KMS-11 (cell line): ENCODE measurements around the gene DGKG.

ENCODE experiments used
- H2AFZ ChIP-seq: fragments of 200-600 bp; sonication (generic); 2 replicates; pipeline ENCODE4 v1.6.1; 2016; ENCODE audit warnings: antibody characterized with exemption, mixed run types, low read depth
- H3K27ac ChIP-seq: fragments of 200-600 bp; sonication (generic); 2 replicates; pipeline ENCODE4 v1.6.1; 2016; ENCODE audit warnings: mild to moderate bottlenecking, mixed run types
- H3K27me3 ChIP-seq: fragments of 200-600 bp; sonication (generic); 2 replicates; pipeline ENCODE4 v1.6.1; 2017; ENCODE audit warnings: mild to moderate bottlenecking, low read depth, mixed run types, moderate library complexity; ENCODE audit not compliant: insufficient read depth
- H3K36me3 ChIP-seq: fragments of 200-600 bp; sonication (generic); 2 replicates; pipeline ENCODE4 v1.6.1; 2017; ENCODE audit warnings: mild to moderate bottlenecking, mixed run types; ENCODE audit not compliant: insufficient read depth
- H3K4me1 ChIP-seq: fragments of 200-600 bp; sonication (generic); 2 replicates; pipeline ENCODE4 v1.6.1; 2016; ENCODE audit warnings: mild to moderate bottlenecking, low read depth, mixed run types; ENCODE audit not compliant: poor library complexity, severe bottlenecking
- H3K4me2 ChIP-seq: fragments of 200-600 bp; sonication (generic); 2 replicates; pipeline ENCODE4 v1.7.0; 2016; ENCODE audit warnings: mild to moderate bottlenecking, mixed run types
- H3K4me3 ChIP-seq: fragments of 200-600 bp; sonication (generic); IDR thresholded peaks from 2 replicates; pipeline ENCODE4 v1.6.1; 2017; ENCODE audit warnings: low read depth, low read length, mixed read lengths; ENCODE audit not compliant: insufficient read depth
- H3K79me2 ChIP-seq: fragments of 200-600 bp; sonication (generic); 2 replicates; pipeline ENCODE4 v1.6.1; 2016; ENCODE audit warnings: low read depth, mixed run types; ENCODE audit not compliant: insufficient read depth
- H3K9ac ChIP-seq: fragments of 200-600 bp; sonication (generic); 2 replicates; pipeline ENCODE4 v1.6.1; 2016; ENCODE audit warnings: mild to moderate bottlenecking, mixed run types
- H4K20me1 ChIP-seq: fragments of 200-600 bp; sonication (generic); 2 replicates; pipeline ENCODE4 v1.6.1; 2016; ENCODE audit warnings: mild to moderate bottlenecking, mixed run types; ENCODE audit not compliant: insufficient read depth
- CTCF ChIP-seq: fragments of 200-600 bp; sonication (generic); conservative IDR thresholded peaks from 2 replicates; pipeline ENCODE4 v1.6.1; 2017; ENCODE audit warnings: low read depth, mild to moderate bottlenecking, antibody characterized with exemption, low read length, moderate library complexity, mixed read lengths

The DGKG gene

GRCh38 chr3:186303965-186304364 lies 58.1 kb downstream of the DGKG start:
- Histone ChIP-seq H3K4me1 (no peaks in the 10 kb centered on the region), H2AFZ (no peak overlapping the region), H4K20me1 (no peaks in the 10 kb centered on the region; the same call in 1 of the 2 replicates), H3K27me3 (no peaks in the 10 kb centered on the region), H3K4me3 (no peak overlapping the region), H3K36me3 (no peaks in the 10 kb centered on the region), H3K27ac (no peak overlapping the region), H3K79me2 (no peaks in the 10 kb centered on the region), H3K4me2 (no peak overlapping the region), H3K9ac (no peak overlapping the region)
- TF ChIP-seq CTCF, result no peak

GRCh38 chr3:186299327-186299726 lies 62.7 kb downstream of the DGKG start:
- H3K36me3 ChIP-seq, result no peaks in the 10 kb centered on the region
- no peak for TF ChIP-seq CTCF
- H2AFZ ChIP-seq, result no peak overlapping the region
- no peaks in the 10 kb centered on the region for H3K79me2 ChIP-seq
- H3K27me3 ChIP-seq, result no peaks in the 10 kb centered on the region
- no peak overlapping the region for H3K4me2 ChIP-seq
- H3K4me3 ChIP-seq, result no peak overlapping the region
- H4K20me1 ChIP-seq, result no peaks in the 10 kb centered on the region
- H3K9ac ChIP-seq, result no peak overlapping the region
- H3K4me1 ChIP-seq, result no peaks in the 10 kb centered on the region
- H3K27ac ChIP-seq, result no peak overlapping the region

- Histone ChIP-seq H3K9ac (no peak overlapping the region), H3K4me1 (no peaks in the 10 kb centered on the region), H3K4me3 (no peak overlapping the region), H3K27ac (no peak overlapping the region), H4K20me1 (no peaks in the 10 kb centered on the region), H3K36me3 (no peaks in the 10 kb centered on the region), H2AFZ (no peak overlapping the region), H3K27me3 (no peaks in the 10 kb centered on the region), H3K79me2 (no peaks in the 10 kb centered on the region), H3K4me2 (no peak overlapping the region)
- TF ChIP-seq CTCF, result no peak
Observed at GRCh38 chr3:186298876-186299275, 63.2 kb downstream of the DGKG start.

GRCh38 chr3:186290796-186291195 lies 71.2 kb downstream of the DGKG start:
- Histone ChIP-seq H3K79me2 (no peaks in the 10 kb centered on the region), H4K20me1 (no peaks in the 10 kb centered on the region), H3K27ac (no peak overlapping the region), H3K36me3 (no peaks in the 10 kb centered on the region), H3K27me3 (no peaks in the 10 kb centered on the region), H3K4me3 (no peak overlapping the region), H3K9ac (no peak overlapping the region), H2AFZ (no peak overlapping the region), H3K4me1 (no peaks in the 10 kb centered on the region), H3K4me2 (no peak overlapping the region)
- TF ChIP-seq CTCF, result no peak
